Tibial nerve (tissue), 3 donors: ENCODE results near the gene CHEK2.

Experiments used
- POLR2A ChIP-seq, 2 donors: fragments of 450-650 bp; IDR thresholded peaks; one replicate each; pipeline ENCODE4 v1.6.1; 2017; ENCODE audit warnings: antibody characterized with exemption in 2 of 2, mild to moderate bottlenecking in 2 of 2, moderate library complexity in 2 of 2
- TF ChIP-seq, protein P1 (sequence below), 5 experiments: fragments of 200-600 bp in 3 of 5; fragments of 450-650 bp in 2 of 5; sonication (generic) in 3 of 5; IDR thresholded peaks; one replicate each; pipeline ENCODE4 v1.5.1; 2016 to 2019; ENCODE audit warnings: antibody characterized with exemption in 5 of 5, mild to moderate bottlenecking in 3 of 5, moderate library complexity in 2 of 5

DNA sequence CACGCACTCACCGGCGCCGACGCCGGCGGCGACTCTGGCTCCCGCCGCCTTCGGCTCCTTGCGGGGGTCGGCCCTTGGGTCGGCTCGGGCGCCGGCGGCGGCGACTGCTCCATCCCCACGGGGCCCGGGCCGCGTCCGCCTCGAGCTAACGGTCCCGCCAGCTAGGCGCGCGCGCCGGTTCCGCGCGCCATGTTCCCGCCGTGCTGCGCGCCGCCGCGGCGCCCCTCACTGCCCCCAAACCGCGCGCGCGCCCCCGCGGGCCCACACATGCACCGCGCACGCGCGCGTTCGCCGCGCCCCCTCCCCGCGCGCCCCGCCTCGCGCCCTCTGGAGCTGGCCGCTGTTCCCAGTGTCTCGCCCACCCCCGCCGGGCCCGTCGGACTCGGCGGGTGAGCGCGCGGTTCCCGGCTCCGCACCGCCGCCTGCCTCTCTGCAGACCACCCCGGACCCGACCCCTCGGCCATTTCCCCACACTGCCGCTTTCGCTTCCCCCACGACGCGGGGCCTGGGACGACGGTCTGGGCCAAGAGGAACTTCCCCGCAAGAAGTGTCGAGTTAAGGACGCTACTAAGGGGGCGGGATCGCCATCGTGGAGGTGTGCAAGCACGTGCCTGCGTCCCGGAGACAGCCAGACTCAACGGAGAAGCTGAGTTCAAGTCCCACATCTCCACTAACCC is 61.9 kb downstream of the CHEK2 start, which contains the start of gene TTC28:
- TF ChIP-seq, protein P1, sequence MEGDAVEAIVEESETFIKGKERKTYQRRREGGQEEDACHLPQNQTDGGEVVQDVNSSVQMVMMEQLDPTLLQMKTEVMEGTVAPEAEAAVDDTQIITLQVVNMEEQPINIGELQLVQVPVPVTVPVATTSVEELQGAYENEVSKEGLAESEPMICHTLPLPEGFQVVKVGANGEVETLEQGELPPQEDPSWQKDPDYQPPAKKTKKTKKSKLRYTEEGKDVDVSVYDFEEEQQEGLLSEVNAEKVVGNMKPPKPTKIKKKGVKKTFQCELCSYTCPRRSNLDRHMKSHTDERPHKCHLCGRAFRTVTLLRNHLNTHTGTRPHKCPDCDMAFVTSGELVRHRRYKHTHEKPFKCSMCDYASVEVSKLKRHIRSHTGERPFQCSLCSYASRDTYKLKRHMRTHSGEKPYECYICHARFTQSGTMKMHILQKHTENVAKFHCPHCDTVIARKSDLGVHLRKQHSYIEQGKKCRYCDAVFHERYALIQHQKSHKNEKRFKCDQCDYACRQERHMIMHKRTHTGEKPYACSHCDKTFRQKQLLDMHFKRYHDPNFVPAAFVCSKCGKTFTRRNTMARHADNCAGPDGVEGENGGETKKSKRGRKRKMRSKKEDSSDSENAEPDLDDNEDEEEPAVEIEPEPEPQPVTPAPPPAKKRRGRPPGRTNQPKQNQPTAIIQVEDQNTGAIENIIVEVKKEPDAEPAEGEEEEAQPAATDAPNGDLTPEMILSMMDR (IDR thresholded peaks at IDR 0.05) = peak in 3 of 5 experiments; percentile 7 to 20 (median 8)
- peak; percentile 11 to 58 for TF ChIP-seq POLR2A (IDR thresholded peaks at IDR 0.05)
